ENCODE data around the gene MCRIP1.

The MCRIP1 gene

DNA sequence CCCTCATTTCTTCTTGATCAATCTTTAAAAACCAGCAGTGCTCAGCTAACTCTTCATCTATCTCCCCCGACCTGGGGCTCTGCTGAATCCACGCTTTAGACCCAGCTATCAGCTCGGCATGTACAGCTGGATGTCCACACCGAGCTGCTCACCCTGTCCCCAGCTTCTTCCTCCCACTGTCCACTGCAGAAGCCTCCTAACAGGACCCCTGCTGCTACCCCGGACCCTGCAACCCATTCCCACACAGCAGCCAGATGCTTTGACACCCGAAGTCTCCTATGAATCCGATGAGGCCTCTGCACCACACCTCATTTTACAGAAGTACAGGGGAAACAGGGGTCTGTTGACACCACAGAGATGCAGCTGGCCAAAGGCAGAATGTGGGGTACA is 15.3 kb downstream of the MCRIP1 start:
- no peak for DNase-seq

DNA sequence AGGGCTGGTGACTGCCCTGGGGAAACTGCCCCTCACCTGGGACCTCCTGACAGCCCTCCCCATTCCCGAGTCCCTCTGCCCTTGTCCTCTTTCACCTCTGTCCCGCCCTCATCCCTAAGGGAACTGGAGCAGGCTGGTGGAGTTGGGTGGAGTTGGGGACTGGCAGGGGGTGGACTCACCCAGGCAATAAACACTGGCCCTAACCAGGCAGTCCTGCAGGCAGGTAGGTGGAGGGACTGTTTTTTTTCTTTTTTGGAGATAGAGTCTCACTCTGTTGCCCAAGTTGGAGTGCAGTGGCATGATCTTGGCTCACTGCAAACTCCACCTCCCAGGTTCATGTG is 17.5 kb downstream of the MCRIP1 start:
- DNase-seq, result no peak

DNA sequence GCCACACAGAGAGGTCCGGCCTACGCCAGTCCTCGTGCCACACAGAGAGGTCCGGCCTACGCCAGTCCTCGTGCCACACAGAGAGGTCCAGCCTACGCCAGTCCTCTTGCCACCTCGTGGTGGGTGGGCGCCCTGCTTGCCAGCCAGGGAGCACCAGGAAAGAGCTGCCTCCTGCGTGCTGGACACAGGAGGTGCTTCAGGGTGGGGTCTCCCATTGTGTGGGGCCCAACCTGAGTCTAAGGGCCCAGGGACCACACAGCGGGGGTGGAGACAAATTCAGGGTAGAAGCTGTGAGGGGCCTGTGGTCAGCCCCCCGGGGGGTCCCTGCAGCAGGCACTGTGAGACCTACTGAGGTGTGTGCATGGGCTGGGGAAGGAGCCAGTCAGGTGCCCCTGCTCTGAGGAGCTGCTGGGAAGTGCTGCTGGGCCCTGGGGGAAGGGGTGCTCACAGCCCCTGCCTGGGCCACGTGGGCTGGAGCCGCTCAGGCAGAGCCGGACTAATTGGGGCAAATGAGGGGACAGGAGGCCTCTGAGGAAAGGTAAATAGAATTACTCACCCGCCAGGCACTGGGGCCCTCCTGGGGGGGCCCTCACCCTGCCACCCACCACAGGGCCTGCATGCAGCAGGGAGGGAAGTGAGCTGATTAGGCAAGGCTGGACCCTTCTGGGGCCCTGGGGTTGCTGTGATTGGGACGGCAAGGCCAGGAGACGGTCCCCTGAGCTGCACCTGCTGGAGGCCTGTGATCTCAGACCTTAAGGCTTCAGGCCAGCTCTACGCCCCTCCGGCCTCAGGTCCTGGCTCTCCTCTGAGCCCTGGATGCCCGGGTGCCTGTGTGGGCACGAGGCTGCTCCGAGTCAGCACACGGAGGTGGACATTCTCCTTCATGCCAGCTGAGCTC is 18.1 kb downstream of the MCRIP1 start:
- DNase-seq, result no peak

DNA sequence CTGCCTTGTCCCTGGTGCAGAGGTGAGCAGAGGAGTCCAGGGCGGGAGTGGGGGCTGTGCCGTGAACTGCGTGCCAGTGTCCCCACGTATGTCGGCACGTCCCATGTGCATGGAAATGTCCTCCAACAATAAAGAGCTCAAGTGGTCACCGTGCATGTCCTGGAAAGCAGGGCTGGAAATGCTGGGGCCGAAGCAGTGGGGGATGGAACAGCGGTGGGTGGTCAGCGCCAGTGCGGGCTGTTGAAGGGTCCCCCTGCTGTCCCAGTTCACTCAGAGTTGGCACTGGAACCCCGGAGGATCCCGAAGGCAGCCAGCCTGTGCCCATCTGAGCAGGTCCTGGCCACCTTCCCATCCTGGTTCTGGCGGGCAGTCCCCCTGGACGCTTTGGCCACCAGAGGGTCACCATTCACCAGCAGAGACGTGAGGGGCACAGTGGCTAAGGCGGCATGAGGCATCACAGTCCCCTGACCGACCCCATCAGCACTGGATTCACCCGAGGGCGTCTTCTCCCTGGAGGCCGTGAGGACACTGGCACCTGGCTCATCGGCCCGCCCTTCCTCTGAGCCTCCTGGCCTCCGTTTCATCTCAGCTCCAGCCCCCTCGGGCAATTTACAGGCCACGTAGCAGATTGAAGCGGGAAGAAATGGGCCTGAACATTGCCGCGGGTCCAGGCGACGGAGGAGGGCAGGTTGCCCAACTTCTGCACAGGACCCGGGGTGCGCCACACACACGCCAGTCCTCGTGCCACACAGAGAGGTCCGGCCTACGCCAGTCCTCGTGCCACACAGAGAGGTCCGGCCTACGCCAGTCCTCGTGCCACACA is 19.0 kb downstream of the MCRIP1 start:
- no peak for DNase-seq

DNA sequence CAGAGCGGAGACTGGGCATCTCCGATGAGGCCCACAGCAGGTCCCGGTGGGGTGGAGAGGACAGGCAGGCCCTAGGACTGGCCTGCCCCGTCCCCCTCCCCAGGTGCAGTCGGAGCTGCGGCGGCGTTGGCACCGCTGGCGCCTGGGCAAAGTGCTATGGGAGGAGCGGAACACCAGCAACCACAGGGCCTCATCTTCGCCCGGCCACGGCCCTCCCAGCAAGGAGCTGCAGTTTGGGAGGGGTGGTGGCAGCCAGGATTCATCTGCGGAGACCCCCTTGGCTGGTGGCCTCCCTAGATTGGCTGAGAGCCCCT is 19.8 kb downstream of the MCRIP1 start:
- no peak for DNase-seq

DNA sequence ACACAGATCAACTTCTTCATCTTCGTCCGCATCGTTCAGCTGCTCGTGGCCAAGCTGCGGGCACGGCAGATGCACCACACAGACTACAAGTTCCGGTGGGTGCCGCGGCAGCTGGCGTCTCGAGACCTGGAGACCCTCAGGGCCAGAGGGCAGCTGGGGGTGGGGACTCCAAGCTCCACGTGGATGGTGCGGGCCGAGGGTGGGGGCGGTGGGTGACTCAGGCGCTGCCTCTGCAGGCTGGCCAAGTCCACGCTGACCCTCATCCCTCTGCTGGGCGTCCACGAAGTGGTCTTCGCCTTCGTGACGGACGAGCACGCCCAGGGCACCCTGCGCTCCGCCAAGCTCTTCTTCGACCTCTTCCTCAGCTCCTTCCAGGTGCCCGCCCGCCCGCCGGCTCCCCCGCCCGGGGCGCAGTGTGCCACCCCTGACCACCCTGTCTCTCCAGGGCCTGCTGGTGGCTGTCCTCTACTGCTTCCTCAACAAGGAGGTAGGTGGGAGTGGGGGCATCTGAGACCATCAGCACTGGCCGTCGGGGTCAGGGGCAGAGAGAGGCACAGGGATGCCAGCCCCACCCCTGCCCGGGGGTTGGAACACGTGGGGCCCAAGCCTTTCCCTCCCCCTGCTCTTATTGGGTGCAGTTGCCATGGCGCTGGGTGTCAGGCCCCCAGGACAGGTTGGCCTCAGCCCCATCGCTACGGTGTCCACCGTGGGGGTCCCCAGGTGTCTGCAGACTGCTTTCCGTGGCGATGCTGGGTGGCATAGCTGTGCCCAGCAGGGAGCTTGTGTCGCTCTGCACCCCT is 20.3 kb downstream of the MCRIP1 start:
- DNase-seq, result no peak

DNA sequence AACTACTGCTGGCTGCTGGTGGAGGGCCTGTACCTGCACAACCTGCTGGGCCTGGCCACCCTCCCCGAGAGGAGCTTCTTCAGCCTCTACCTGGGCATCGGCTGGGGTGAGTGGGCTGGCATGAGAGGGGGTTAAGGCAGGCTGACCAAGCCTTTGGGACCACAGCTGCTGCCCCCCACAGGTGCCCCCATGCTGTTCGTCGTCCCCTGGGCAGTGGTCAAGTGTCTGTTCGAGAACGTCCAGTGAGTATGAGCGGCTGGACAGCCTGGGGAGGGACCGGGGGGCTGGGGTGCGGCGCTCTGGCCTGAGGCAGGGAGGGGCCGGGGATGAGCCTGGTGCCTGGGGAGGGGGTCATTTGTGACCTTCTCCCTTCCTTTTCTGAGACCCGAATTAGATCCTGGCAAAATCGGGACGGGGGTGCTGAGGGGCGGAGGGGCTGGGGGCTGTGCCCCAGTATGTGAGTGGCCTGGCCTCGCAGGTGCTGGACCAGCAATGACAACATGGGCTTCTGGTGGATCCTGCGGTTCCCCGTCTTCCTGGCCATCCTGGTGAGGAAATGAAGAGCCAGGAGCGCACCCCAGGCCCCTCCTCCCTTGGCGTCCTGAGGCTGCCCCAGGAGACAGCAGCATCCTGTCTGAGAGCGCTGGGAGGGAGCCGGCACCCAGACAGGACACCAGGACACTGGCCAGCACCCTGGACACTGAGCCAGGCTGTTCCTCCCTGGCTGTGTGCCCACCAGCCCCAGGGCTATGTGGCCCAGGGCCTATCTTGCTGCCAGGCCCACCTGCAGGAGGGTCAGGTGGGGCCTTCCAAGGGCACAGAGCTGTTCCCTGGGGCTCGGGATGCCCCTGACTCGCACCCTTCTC is 21.2 kb downstream of the MCRIP1 start:
- DNase-seq, result no peak

DNA sequence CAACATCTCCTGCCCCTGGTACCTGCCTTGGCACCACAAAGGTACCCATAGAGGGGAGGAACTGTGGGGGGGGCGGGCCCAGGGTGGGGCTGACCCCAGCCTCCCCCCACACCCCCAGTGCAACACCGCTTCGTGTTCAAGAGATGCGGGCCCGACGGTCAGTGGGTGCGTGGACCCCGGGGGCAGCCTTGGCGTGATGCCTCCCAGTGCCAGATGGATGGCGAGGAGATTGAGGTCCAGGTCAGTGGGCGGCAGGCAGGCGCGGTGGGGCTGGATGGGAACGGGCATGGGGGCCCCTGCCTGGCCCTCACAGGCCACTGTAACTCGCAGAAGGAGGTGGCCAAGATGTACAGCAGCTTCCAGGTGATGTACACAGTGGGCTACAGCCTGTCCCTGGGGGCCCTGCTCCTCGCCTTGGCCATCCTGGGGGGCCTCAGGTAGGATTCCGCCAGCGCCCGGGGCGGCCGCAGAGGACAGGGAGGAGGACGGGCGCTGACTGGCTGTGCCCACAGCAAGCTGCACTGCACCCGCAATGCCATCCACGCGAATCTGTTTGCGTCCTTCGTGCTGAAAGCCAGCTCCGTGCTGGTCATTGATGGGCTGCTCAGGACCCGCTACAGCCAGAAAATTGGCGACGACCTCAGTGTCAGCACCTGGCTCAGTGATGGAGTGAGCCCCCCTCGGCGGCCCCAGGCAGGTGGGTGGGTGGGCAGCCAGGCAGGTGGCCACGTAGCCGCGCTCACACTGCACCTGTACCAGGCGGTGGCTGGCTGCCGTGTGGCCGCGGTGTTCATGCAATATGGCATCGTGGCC is 22.0 kb downstream of the MCRIP1 start:
- no peak for DNase-seq

DNA sequence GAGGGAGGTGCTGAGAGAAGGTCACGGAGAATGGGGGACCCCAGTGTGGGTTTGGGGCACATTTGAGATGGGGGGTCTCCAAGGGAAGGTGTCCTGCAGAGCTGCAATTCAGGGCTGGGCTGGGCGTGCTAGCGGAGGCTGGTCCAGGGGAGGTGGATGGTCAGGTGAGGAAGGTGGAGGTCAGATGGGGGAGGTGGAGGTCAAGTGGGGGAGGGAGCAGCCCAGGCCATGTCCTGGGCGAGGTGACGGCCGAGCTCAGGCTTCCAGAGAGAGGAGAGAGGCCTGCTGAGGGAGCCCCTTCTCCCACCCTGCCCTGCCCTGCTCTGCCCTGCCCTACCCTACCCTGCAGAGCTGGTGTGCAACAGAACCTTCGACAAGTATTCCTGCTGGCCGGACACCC is 22.6 kb downstream of the MCRIP1 start:
- DNase-seq, result no peak

DNA sequence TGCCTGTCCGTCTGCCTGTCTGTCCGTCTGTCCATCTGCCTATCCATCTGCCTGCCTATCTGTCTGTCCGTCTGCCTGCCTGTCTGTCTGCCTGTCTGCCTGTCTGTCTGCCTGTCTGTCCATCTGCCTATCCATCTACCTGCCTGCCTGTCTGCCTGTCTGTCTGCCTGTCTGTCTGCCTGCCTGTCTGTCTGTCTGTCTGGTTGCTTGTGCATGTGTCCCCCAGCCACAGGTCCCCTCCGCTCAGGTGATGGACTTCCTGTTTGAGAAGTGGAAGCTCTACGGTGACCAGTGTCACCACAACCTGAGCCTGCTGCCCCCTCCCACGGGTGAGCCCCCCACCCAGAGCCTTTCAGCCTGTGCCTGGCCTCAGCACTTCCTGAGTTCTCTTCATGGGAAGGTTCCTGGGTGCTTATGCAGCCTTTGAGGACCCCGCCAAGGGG is 23.5 kb downstream of the MCRIP1 start:
- DNase-seq, result no peak

DNA sequence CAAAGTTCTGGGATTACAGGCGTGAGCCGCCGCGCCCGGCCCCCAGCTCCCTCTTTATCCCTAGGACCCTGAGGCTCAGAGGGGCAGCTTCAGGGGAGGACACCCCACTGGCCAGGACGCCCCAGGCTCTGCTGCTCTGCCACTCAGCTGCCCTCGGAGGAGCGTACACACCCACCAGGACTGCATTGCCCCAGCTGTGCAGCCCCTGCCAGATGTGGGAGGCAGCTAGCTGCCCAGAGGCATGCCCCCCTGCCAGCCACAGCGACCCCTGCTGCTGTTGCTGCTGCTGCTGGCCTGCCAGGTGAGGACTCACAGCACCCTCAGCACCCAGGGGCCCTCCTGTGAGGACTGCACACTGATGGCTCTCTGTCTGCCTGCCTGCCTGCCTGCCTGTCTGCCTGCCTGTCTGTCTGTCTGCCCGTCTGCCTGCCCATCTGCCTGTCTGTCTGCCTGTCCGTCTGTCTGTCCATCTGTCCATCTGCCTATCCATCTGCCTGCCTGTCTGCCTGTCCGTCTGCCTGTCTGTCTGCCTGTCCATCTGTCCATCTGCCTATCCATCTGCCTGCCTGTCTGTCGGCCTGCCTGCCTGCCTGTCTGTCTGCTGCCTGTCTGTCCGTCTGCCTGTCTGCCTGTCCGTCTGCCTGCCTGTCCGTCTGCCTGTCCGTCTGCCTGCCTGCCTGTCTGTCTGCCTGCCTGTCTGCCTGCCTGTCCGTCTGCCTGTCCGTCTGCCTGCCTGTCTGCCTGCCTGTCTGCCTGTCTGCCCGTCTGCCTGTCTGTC is 24.1 kb downstream of the MCRIP1 start:
- no peak for DNase-seq

DNA sequence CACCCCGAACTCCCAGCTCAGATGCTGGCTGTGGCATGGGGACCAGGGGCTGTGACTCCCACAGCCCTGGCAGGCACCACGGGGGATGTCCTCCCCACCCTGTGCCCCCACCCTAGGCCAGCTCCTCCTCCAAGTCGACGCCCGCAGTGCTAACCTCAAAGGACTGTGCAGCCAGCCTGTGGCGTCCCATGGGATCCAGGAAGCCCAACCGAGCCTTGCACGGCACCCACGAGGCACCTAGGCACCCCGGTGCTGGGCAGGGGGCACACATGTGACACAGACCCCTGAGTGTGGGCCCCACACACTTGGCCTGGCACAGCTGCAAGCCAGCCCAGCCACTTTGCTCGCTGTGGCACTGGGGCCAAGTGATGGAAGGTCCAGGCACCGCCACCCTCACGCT is 25.3 kb downstream of the MCRIP1 start:
- no peak for DNase-seq

DNA sequence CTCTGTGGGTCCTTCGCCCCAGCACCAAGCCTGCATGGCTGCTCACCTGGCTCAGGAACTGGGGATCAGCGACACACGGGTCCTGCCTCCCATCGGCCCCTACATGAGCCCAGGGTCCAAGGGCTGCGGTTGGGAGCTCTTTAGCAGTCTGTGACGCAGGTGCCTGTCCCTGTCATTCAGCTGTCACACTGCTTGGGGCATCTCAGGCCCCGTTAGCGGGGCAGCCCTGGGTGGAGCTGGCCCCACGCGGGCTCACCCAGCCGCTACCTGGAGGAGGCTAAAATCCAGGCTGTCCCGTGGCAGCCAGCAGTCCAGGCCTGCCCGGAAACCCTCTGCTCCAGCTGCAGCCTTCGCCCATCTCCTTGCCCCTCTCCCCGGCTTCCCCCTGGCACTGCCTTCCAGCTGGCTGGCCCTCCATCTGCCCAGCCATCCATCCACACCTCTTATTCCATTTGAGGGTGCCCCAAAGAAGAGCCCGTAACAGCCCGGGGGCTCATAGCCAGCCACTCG is 25.8 kb downstream of the MCRIP1 start:
- no peak for DNase-seq

DNA sequence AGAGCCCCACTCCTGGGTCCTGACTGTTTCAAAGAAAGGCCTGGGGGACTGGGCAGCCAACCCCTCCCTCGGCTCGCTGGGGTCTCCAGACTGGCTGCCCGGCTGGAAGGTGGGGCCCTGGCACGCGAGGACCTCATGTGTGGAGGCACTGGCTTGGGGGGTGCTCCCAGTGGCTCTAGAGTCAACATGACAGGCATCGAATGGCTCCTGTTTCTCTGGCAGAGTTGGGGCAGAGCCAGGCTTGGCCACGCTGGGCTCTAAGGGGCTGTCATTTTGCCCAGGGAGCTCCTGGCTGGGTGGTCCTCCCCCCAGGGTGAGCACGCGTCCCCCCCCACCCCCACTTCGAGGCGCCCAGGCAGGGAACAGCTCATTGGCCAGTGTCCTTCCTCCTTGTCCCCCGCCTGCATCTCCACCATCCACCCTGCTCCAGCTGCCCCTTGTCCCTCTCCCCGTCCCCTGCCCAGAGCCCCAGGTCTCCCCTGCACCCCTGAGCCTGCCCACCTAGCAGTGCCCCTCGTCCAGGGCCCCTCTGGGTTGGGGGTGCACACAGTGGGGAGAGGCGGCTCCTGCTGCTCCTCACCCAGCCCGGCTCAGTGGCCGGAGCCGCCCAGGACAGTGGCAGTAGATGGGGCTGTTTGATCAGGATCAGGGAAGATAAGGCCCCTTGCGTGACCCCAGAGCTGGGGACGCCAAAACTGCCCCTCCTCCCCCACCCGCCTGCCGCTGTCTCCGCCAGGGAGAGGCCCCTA is 26.5 kb downstream of the MCRIP1 start:
- no peak for DNase-seq

DNA sequence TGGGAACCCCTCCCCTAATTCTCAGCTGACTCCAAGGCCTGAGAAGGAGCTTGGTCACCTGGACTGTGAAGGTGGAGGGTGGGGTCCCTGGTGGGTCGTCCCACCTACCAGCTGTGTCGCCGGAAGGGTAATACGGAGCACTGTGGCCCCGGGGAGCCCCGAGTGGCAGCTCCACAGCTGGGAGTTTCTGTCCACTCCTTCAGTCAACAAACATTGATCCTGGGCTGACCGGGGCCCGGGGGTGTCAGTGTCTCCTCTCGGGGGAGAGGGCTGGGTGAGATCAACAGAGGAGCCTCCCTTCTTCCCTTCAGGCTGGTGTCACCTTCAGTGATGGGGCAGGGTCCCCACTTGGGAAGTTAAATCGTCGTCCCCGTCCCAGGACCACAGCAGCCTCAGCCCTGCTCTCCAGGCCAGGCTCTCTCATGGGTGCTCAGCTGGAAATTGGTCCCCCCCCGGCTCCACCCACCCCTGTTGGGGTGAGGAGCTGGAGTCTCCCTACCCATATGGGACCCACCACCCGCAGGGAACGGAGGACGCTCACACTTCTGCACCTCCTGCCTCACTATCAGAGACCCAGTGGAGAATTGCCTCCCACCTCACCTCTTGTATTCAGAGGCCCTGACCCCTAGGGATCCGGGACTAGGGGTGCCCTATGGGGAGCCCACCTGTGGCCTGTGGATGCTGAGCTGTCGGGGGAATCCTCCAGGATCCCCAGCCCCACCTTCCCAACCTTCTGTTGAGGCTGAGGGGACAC is 27.2 kb downstream of the MCRIP1 start:
- no peak for DNase-seq

DNA sequence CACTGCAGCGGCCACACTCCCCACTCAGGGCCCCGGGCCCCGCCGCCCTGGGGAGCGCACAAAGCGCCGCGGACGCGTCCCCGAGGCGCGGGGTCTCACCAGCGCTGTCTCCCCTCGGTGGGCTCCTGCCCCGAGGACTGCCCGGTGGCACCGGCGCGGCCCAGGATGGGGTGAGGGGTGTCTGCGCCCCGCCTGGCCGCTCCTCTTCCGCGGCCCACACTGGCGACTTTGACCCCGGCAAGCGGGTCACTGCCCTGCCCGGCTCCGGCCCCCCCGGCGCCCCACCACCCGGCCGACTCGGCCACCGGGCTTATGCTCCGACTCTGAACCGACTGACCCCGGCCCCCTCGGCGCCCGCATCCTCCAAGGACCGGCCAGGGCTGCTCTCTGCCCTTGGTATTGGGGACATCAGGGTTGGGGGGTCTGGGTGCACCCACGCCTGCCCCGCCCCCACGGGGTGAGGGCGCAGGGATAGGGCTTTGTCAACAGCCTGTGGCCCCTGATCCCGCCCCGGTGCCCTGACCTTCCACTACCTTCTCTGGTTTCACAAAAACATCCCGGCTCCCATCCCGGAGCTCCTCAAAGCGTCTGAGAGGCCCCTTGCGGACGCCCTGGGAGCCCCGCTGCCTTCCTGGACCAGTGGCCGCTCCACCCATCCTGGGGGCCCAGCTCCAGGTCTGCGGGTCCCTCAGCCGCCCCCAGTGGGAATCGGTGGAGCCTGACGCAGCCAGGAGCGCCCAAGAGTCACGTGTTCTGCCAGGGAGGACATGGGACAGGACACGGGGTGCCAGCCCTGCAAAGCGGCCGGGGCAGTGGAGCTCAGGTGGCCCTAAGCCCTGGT is 28.3 kb downstream of the MCRIP1 start:
- no peak for DNase-seq

DNA sequence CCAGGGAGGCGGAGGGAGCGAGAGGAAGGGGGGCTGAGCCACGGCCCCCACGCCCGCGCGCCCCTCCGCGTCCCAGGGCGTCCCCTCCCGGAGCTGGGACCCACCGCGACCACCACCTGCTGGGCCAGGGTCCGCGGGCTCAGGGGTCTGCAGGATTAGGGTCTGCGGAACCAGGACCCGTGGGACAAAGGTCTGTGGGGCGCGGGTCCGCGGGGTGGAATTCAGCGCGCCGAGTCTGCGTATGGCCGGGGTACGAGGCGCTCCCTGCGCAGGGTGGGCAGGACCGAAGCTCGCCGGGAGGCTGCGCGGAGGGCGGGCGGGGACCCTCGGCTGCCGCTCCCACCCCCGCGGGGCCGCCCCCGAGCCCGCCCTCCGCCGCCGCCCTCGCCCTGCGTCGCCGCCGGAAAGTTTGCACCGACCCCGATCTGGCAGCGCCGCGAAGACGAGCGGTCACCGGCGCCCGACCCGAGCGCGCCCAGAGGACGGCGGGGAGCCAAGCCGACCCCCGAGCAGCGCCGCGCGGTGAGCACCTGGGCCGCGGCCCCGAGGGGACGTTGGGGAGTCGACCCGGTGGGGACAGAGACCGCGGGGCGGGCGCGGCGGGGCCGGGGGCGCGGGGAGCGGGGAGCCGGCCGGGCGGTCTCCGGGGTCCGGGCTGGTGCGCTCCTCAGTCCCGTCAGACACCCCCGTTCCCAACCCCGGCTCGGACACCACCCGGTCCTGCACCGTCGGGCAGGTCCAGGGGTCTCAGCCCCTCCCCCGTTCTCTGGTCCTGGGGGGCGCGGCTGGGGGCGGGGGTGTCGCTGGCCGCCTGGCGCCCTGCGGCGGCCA is 29.1 kb downstream of the MCRIP1 start, which contains the start of gene GCGR:
Gene GCGR (plus strand): TSS at position 423 of the 831 bp plus-strand sequence. CDS start 4,869 bp downstream, outside the sequence.
- no peak for DNase-seq
